WI38 (cell line): ENCODE data around the gene GOLGA6A.

Experiments
- H3K4me3 ChIP-seq: 2 replicates; pipeline ENCODE4 v1.5.1; 2011; ENCODE audit warnings: low read depth, mild to moderate bottlenecking, control low read depth, low read length
- CTCF ChIP-seq: IDR thresholded peaks from 2 replicates; pipeline ENCODE4 v1.5.1; 2012; ENCODE audit warnings: low read depth, mild to moderate bottlenecking, control low read depth, low read length

The GOLGA6A gene

GRCh38 chr15:74045636-74046274 is 36.6 kb downstream of the GOLGA6A start:
- no peak overlapping the region for H3K4me3 ChIP-seq
- TF ChIP-seq CTCF = no peak

GRCh38 chr15:74045184-74045583 is 37.2 kb downstream of the GOLGA6A start:
- H3K4me3 ChIP-seq = no peak overlapping the region
- TF ChIP-seq CTCF = no peak

- no peak for TF ChIP-seq CTCF
- H3K4me3 ChIP-seq = no peak overlapping the region
Measured at GRCh38 chr15:74044267-74045110, 37.9 kb downstream of the GOLGA6A start.

GRCh38 chr15:74043425-74044266 is 38.7 kb downstream of the GOLGA6A start:
- H3K4me3 ChIP-seq = no peak overlapping the region
- TF ChIP-seq CTCF = no peak

- H3K4me3 ChIP-seq = no peak overlapping the region
- no peak for TF ChIP-seq CTCF
Measured at GRCh38 chr15:74042603-74043424, 39.5 kb downstream of the GOLGA6A start.

- no peak for TF ChIP-seq CTCF
- H3K4me3 ChIP-seq = no peak overlapping the region
Measured at GRCh38 chr15:74041777-74042435, 40.4 kb downstream of the GOLGA6A start.
